ENCODE results near the gene C2orf78.

C2orf78 gene

GRCh38 chr2:73855526-73855925, 71.5 kb downstream of the C2orf78 start:
- DNase-seq (ENCODE audit: insufficient read length, low spot score) (no peak), FAIRE-seq (no peak)
- TF ChIP-seq, protein P1, sequence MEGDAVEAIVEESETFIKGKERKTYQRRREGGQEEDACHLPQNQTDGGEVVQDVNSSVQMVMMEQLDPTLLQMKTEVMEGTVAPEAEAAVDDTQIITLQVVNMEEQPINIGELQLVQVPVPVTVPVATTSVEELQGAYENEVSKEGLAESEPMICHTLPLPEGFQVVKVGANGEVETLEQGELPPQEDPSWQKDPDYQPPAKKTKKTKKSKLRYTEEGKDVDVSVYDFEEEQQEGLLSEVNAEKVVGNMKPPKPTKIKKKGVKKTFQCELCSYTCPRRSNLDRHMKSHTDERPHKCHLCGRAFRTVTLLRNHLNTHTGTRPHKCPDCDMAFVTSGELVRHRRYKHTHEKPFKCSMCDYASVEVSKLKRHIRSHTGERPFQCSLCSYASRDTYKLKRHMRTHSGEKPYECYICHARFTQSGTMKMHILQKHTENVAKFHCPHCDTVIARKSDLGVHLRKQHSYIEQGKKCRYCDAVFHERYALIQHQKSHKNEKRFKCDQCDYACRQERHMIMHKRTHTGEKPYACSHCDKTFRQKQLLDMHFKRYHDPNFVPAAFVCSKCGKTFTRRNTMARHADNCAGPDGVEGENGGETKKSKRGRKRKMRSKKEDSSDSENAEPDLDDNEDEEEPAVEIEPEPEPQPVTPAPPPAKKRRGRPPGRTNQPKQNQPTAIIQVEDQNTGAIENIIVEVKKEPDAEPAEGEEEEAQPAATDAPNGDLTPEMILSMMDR (IDR thresholded peaks at IDR 0.05; ENCODE audit: insufficient read depth, missing control alignments) = no peak

GRCh38 chr2:73856214-73856613, 72.2 kb downstream of the C2orf78 start:
- DNase-seq (ENCODE audit: insufficient read length, low spot score) (no peak), FAIRE-seq (no peak)
- TF ChIP-seq, protein P1 (IDR thresholded peaks at IDR 0.05; ENCODE audit: insufficient read depth, missing control alignments) = no peak

- TF ChIP-seq, protein P1 (IDR thresholded peaks at IDR 0.05; ENCODE audit: insufficient read depth, missing control alignments) = no peak
- no peak for FAIRE-seq
- DNase-seq (ENCODE audit: insufficient read length, low spot score) = no peak
These were observed 76.0 kb downstream of the C2orf78 start for GRCh38 chr2:73859721-73860586.

- FAIRE-seq (no peak), DNase-seq (ENCODE audit: insufficient read length, low spot score) (no peak)
- TF ChIP-seq, protein P1 (IDR thresholded peaks at IDR 0.05; ENCODE audit: insufficient read depth, missing control alignments) = no peak
These were observed 79.0 kb downstream of the C2orf78 start for GRCh38 chr2:73862987-73863386.
